ENCODE measurements around the gene CCDC122. TPM values are rescaled to one million over a fixed set of nuclear protein-coding genes. Genes with fewer than 3 reads are reported as not detected.

The CCDC122 gene
- total and polyA plus RNA-seq, 9 of the 15 experiments (the other 6 are each of a cell fraction or from before 2014, with no cell fraction given): not detected

- no peak for TF ChIP-seq FOXK2 (conservative IDR thresholded peaks at IDR 0.05 in 1 of 2, IDR thresholded peaks at IDR 0.05 in 1 of 2; ENCODE audit: low read depth in 2 of 2)
Measured at GRCh38 chr13:43804461-43805070, 75.0 kb downstream of the CCDC122 start (continued).

GRCh38 chr13:43802511-43802910, 77.0 kb downstream of the CCDC122 start:
- Histone ChIP-seq H3K27me3 (ENCODE audit: control insufficient read depth in 2 of 2, insufficient read depth in 2 of 2, low read length in 2 of 2) (no peaks in the 10 kb centered on the region), H3K4me3 (no peak overlapping the region), H2AFZ (ENCODE audit: low read depth, low read length) (no peak overlapping the region), H3K4me2 (ENCODE audit: insufficient read depth, low read length) (no peak overlapping the region), H3K9ac (ENCODE audit: insufficient read depth in 1 of 2, low read depth in 2 of 2, low read length in 2 of 2) (no peak overlapping the region), H3K27ac (ENCODE audit: extremely low read depth, low read depth, low read length) (no peak overlapping the region), H3K4me1 (replicated peaks in 1 of 2; ENCODE audit: control insufficient read depth in 2 of 2, insufficient read depth in 2 of 2, low read length in 2 of 2) (no peaks in the 10 kb centered on the region), H3K9me1 (ENCODE audit: control insufficient read depth, insufficient read depth, low read length) (no peaks in the 10 kb centered on the region), H3K36me3 (ENCODE audit: control insufficient read depth, insufficient read depth, low read length) (no peaks in the 10 kb centered on the region), H3K9me3 (replicated peaks; ENCODE audit: control insufficient read depth, insufficient read depth, low read depth, low read length) (no peaks in the 10 kb centered on the region), H4K20me1 (replicated peaks; ENCODE audit: control insufficient read depth, insufficient read depth, low read length) (no peaks in the 10 kb centered on the region), H3K79me2 (ENCODE audit: control insufficient read depth, insufficient read depth, low read length) (no peaks in the 10 kb centered on the region)
- ATAC-seq: no peak
- no peak for FAIRE-seq
- no TSS peak for BruUV-seq (replicated peaks)
- intact Hi-C loops (cut with micrococcal nuclease) (loop anchor here (5.0 kb wide), 2 partner anchors 715 to 835 kb away; no protein-coding TSS in a partner anchor), in situ Hi-C loops (cut with MboI) (no loop called here)
- POLR2A ChIA-PET: no interaction called here
- CTCF ChIA-PET (ENCODE audit: low intra/inter-chr PET ratio): no interaction called here
- DNase-seq (ENCODE audit: extremely low read depth in 1 of 4, low spot score in 3 of 4): no peak
- no peak for TF ChIP-seq PRDM10 (IDR thresholded peaks at IDR 0.05; ENCODE audit: partially characterized antibody)
- no peak for TF ChIP-seq RHOXF2B (CRISPR knock-in tag; conservative IDR thresholded peaks at IDR 0.05)
- TF ChIP-seq FOXP1 (CRISPR knock-in tag; IDR thresholded peaks at IDR 0.05): no peak
- TF ChIP-seq ZFP30 (CRISPR knock-in tag; IDR thresholded peaks at IDR 0.05; ENCODE audit: borderline replicate concordance): no peak

Data from K562 (cell line).